H9 (cell line): ENCODE measurements around the gene PDXK. TPM values are rescaled to one million over a fixed set of nuclear protein-coding genes. Genes with fewer than 3 reads are reported as not detected.

Experiments
- DNase-seq: peaks from one replicate; pipeline ENCODE4 v3.0.0-alpha.2; 2017
- H2AFZ ChIP-seq: one replicate; pipeline ENCODE4 v1.6.1; 2013; ENCODE audit warnings: mild to moderate bottlenecking, low read length, control low read depth, moderate library complexity
- H2AK5ac ChIP-seq: 2 replicates; pipeline ENCODE4 v1.6.1; 2013; ENCODE audit warnings: low read length, control low read depth, mixed read lengths; ENCODE audit not compliant: insufficient read length
- H2BK120ac ChIP-seq: one replicate; pipeline ENCODE4 v1.6.1; 2013; ENCODE audit warnings: low read depth, mild to moderate bottlenecking, low read length, control low read depth, inconsistent platforms; ENCODE audit not compliant: poor library complexity, severe bottlenecking
- H2BK12ac ChIP-seq: 2 replicates; pipeline ENCODE4 v1.6.1; 2013; ENCODE audit warnings: low read length, control low read depth, mixed read lengths, low read depth; ENCODE audit not compliant: insufficient read length
- H2BK15ac ChIP-seq: 2 replicates; pipeline ENCODE4 v1.6.1; 2013; ENCODE audit warnings: low read depth, low read length, control low read depth
- H2BK20ac ChIP-seq: one replicate; pipeline ENCODE4 v1.6.1; 2013; ENCODE audit warnings: low read depth, mild to moderate bottlenecking, low read length, control low read depth, inconsistent platforms; ENCODE audit not compliant: poor library complexity, severe bottlenecking
- H2BK5ac ChIP-seq: 2 replicates; pipeline ENCODE4 v1.6.1; 2013; ENCODE audit warnings: low read length, control low read depth, mixed read lengths; ENCODE audit not compliant: insufficient read length
- H3K14ac ChIP-seq: 2 replicates; pipeline ENCODE4 v1.6.1; 2013; ENCODE audit warnings: low read length, control low read depth; ENCODE audit not compliant: insufficient read depth
- H3K18ac ChIP-seq: 2 replicates; pipeline ENCODE4 v1.6.1; 2013; ENCODE audit warnings: low read depth, mild to moderate bottlenecking, mixed read lengths, low read length, control low read depth; ENCODE audit not compliant: insufficient read length
- H3K23ac ChIP-seq: 2 replicates; pipeline ENCODE4 v1.6.1; 2013; ENCODE audit warnings: low read length, control low read depth, mixed read lengths, low read depth; ENCODE audit not compliant: insufficient read length
- H3K23me2 ChIP-seq: 2 replicates; pipeline ENCODE4 v1.6.1; 2013; ENCODE audit warnings: low read depth, mild to moderate bottlenecking, mixed read lengths, low read length, control low read depth; ENCODE audit not compliant: insufficient read length, poor library complexity, severe bottlenecking
- H3K27ac ChIP-seq: 2 replicates; pipeline ENCODE4 v1.5.1; 2013; ENCODE audit warnings: low read length, control low read depth, mixed read lengths, low read depth; ENCODE audit not compliant: insufficient read length
- H3K27me3 ChIP-seq: 2 replicates; pipeline ENCODE4 v1.6.1; 2013; ENCODE audit warnings: low read length, control low read depth, inconsistent platforms; ENCODE audit not compliant: insufficient read depth
- H3K4ac ChIP-seq: 2 replicates; pipeline ENCODE4 v1.6.1; 2013; ENCODE audit warnings: low read depth, mild to moderate bottlenecking, control low read depth, inconsistent platforms, low read length, moderate library complexity
- H3K4me1 ChIP-seq: 2 replicates; pipeline ENCODE4 v1.6.1; 2013; ENCODE audit warnings: low read length, control low read depth, inconsistent platforms; ENCODE audit not compliant: insufficient read depth
- H3K4me2 ChIP-seq: 2 replicates; pipeline ENCODE4 v1.6.1; 2013; ENCODE audit warnings: low read length, control low read depth, mixed read lengths; ENCODE audit not compliant: insufficient read length, insufficient read depth
- H3K56ac ChIP-seq: 2 replicates; pipeline ENCODE4 v1.6.1; 2013; ENCODE audit warnings: low read depth, mild to moderate bottlenecking, mixed read lengths, low read length, control low read depth; ENCODE audit not compliant: insufficient read length
- H3K79me1 ChIP-seq: 2 replicates; pipeline ENCODE4 v1.6.1; 2013; ENCODE audit warnings: low read depth, mild to moderate bottlenecking, moderate library complexity, low read length, control low read depth, inconsistent platforms; ENCODE audit not compliant: insufficient read depth, poor library complexity, severe bottlenecking
- H3K79me2 ChIP-seq: 2 replicates; pipeline ENCODE4 v1.6.1; 2013; ENCODE audit warnings: low read length, control low read depth, inconsistent platforms; ENCODE audit not compliant: insufficient read depth
- H3K9ac ChIP-seq: 2 replicates; pipeline ENCODE4 v1.6.1; 2013; ENCODE audit warnings: low read length, control low read depth, mixed read lengths; ENCODE audit not compliant: insufficient read length; ENCODE audit errors: extremely low read depth
- H3K9me3 ChIP-seq: one replicate; pipeline ENCODE4 v1.6.1; 2013; ENCODE audit warnings: low read depth, low read length, inconsistent platforms; ENCODE audit not compliant: control insufficient read depth
- H3T11ph ChIP-seq: one replicate; pipeline ENCODE4 v1.6.1; 2013; ENCODE audit warnings: mild to moderate bottlenecking, low read length, control low read depth, inconsistent platforms
- H4K20me1 ChIP-seq: one replicate; pipeline ENCODE4 v1.6.1; 2013; ENCODE audit not compliant: control insufficient read depth, insufficient read length, insufficient read depth
- H4K5ac ChIP-seq: 2 replicates; pipeline ENCODE4 v1.6.1; 2013; ENCODE audit warnings: low read depth, mild to moderate bottlenecking, mixed read lengths, low read length, control low read depth; ENCODE audit not compliant: insufficient read length
- H4K8ac ChIP-seq: replicated peaks from 2 replicates; pipeline ENCODE4 v1.6.1; 2013; ENCODE audit warnings: low read length, control low read depth, mixed read lengths, low read depth; ENCODE audit not compliant: insufficient read length
- H4K91ac ChIP-seq: 2 replicates; pipeline ENCODE4 v1.6.1; 2013; ENCODE audit warnings: low read depth, mild to moderate bottlenecking, moderate library complexity, mixed read lengths, low read length, control low read depth; ENCODE audit not compliant: insufficient read length
- H3K27ac Mint-ChIP-seq, 3 experiments: 2 replicates in 2 of 3; 3 replicates in 1 of 3; pipeline ENCODE4 v1.8.0; 2020 to 2021; ENCODE audit warnings: mixed read lengths in 3 of 3, mild to moderate bottlenecking in 1 of 3, moderate library complexity in 1 of 3
- H3K27me3 Mint-ChIP-seq: 2 replicates; pipeline ENCODE4 v1.8.0; 2021; ENCODE audit warnings: low read depth, mild to moderate bottlenecking, moderate library complexity, mixed read lengths
- H3K36me3 Mint-ChIP-seq, 3 experiments: 2 replicates in 2 of 3; 3 replicates in 1 of 3; pipeline ENCODE4 v1.8.0; 2020 to 2021; ENCODE audit warnings: low read depth in 3 of 3, mixed read lengths in 3 of 3; ENCODE audit not compliant: insufficient read depth in 1 of 3
- H3K4me1 Mint-ChIP-seq, 2 experiments: 2 replicates each; pipeline ENCODE4 v1.8.0; 2020; ENCODE audit warnings: mixed read lengths in 2 of 2
- H3K4me3 Mint-ChIP-seq, 2 experiments: 2 replicates in 1 of 2; 3 replicates in 1 of 2; pipeline ENCODE4 v1.8.0; 2020 to 2021; ENCODE audit warnings: mild to moderate bottlenecking in 2 of 2, mixed read lengths in 2 of 2, moderate library complexity in 1 of 2
- H3K9me3 Mint-ChIP-seq, 2 experiments: 2 replicates in 1 of 2; 3 replicates in 1 of 2; pipeline ENCODE4 v1.8.0; 2020; ENCODE audit warnings: mild to moderate bottlenecking in 2 of 2, mixed read lengths in 2 of 2, moderate library complexity in 1 of 2
- WGBS: extraction: QIAGEN DNeasy Blood & Tissue Kit; methylation state at CpG from one replicate; pipeline ENCODE4 v1.1.7; 2013; ENCODE audit warnings: missing lambda C conversion rate, low lambda C conversion rate, mixed read lengths; ENCODE audit not compliant: insufficient read length; ENCODE audit errors: extremely low coverage; 5-methylcytosine and 5-hydroxymethylcytosine counted together
- total RNA-seq: library from RNA; stranded (reverse); gene quantifications from 2 replicates; pipeline ENCODE4 v1.2.1, GENCODE V29; 2021
- TF ChIP-seq, protein P1 (sequence below): fragments of 200-600 bp; sonication (generic); conservative IDR thresholded peaks from 3 replicates; pipeline ENCODE4 v1.8.0; 2021; ENCODE audit warnings: antibody characterized with exemption, mild to moderate bottlenecking

The PDXK gene
- total RNA-seq, 1 experiment from 2014 or later, result 109 TPM

DNA sequence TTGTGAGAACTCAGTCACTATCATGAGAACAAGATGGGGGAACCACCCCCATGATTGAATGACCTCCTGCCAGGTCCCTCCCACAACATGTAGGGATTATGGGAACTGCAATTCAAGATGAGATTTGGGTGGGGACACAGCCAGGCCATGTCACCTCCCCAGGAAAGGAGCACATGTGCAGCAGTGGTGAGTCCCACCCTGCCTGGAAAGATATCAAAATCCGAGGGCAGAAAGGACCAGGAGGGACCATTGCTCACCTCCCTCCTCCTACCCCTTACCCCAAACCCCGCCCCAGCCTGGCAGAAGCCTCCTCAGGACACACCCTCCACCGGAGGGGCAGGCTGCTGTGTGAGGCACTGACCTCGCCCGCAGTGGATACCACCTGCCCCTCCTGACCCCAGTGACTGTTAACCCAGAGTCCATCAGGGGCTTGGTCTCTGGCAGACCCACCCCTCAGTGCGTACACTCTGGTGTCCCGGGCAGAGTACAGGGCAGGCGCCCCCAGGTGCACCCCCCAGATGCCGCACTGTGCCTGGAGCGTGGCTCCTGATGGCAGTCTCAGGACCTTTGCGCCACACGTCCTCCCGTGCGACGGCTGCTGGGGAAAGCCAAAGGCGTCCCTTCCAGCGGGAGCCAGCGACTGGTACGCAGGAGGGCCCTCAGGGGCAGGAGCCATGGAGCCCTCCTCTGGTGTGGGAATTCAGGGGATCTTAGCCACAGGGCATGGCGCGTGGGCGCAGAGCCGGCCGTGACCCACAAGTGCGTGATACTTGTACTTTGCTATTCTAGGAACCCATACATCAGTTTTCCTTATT lies 20.9 kb downstream of the PDXK start:
- TF ChIP-seq, protein P1, sequence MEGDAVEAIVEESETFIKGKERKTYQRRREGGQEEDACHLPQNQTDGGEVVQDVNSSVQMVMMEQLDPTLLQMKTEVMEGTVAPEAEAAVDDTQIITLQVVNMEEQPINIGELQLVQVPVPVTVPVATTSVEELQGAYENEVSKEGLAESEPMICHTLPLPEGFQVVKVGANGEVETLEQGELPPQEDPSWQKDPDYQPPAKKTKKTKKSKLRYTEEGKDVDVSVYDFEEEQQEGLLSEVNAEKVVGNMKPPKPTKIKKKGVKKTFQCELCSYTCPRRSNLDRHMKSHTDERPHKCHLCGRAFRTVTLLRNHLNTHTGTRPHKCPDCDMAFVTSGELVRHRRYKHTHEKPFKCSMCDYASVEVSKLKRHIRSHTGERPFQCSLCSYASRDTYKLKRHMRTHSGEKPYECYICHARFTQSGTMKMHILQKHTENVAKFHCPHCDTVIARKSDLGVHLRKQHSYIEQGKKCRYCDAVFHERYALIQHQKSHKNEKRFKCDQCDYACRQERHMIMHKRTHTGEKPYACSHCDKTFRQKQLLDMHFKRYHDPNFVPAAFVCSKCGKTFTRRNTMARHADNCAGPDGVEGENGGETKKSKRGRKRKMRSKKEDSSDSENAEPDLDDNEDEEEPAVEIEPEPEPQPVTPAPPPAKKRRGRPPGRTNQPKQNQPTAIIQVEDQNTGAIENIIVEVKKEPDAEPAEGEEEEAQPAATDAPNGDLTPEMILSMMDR, result no peak
- Histone ChIP-seq H4K5ac (no peak overlapping the region), H4K91ac (no peak overlapping the region), H3K14ac (no peak overlapping the region), H3K27me3 (no peaks in the 10 kb centered on the region), H3T11ph (no peak overlapping the region), H3K79me1 (no peaks in the 10 kb centered on the region), H3K23me2 (no peaks in the 10 kb centered on the region), H3K56ac (no peak overlapping the region), H2AK5ac (no peak overlapping the region), H4K8ac (no peak overlapping the region), H3K4ac (no peak overlapping the region), H4K20me1 (peaks cover 4% of the 10 kb centered on the region), H3K27ac (no peak overlapping the region), H2AFZ (no peak overlapping the region), H3K9me3 (no peaks in the 10 kb centered on the region), H3K4me1 (no peaks in the 10 kb centered on the region), H3K18ac (no peak overlapping the region), H2BK120ac (no peak overlapping the region), H3K4me2 (no peak overlapping the region), H2BK20ac (no peak overlapping the region), H2BK5ac (no peak overlapping the region), H2BK12ac (no peak overlapping the region), H3K23ac (no peak overlapping the region), H3K9ac (no peak overlapping the region), H2BK15ac (no peak overlapping the region), H3K79me2 (no peaks in the 10 kb centered on the region)
- Mint-ChIP-seq H3K9me3 (no peaks in the 10 kb centered on the region), H3K36me3 (peaks cover 4 to 23% (median 14%) of the 10 kb centered on the region in 3 experiments; a peak in 6 of 7 replicates), H3K27ac (peak overlapping the region; percentile 62 to 97 (median 97); a peak in 5 of 7 replicates), H3K4me1 (peaks cover 14 to 17% of the 10 kb centered on the region in 2 experiments), H3K27me3 (no peaks in the 10 kb centered on the region), H3K4me3 (peak overlapping the region in 1 of 2 experiments; percentile 67; a peak in 1 of 5 replicates)
- DNase-seq, result peak; percentile 69
- no CpG with 5 or more reads among the region's 25 CpGs for WGBS
